Body of pancreas (tissue), 4 donors: ENCODE results near the gene ADH1B.

Experiments used
- CTCF ChIP-seq, 7 experiments: fragments of 450-650 bp in 4 of 7; fragments of 200-600 bp in 3 of 7; sonication (generic) in 3 of 7; IDR thresholded peaks; one replicate each; pipeline ENCODE4 v1.5.1; 2016 to 2019; ENCODE audit warnings: antibody characterized with exemption in 7 of 7
- POLR2A ChIP-seq, 3 donors: fragments of 450-650 bp; IDR thresholded peaks; one replicate each; pipeline ENCODE4 v1.6.1; 2016; ENCODE audit warnings: antibody characterized with exemption in 3 of 3, mild to moderate bottlenecking in 2 of 3

- TF ChIP-seq CTCF (IDR thresholded peaks at IDR 0.05) (no peak), POLR2A (IDR thresholded peaks at IDR 0.05) (no peak)
Observed at GRCh38 chr4:99285387-99285786, 35.8 kb downstream of the ADH1B start.
